Mesendoderm (in vitro differentiated cells): ENCODE measurements around the gene NAV1. TPM values are rescaled to one million over a fixed set of nuclear protein-coding genes. Genes with fewer than 3 reads are reported as not detected.

Experiments
- DNase-seq: peaks from one replicate; pipeline ENCODE4 v3.0.0; 2013
- H2AK5ac ChIP-seq: 2 replicates; pipeline ENCODE4 v1.6.1; 2013; ENCODE audit warnings: low read length, inconsistent platforms
- H2BK120ac ChIP-seq: 2 replicates; pipeline ENCODE4 v1.6.1; 2013; ENCODE audit warnings: low read depth, mild to moderate bottlenecking, low read length, moderate library complexity, mixed read lengths
- H2BK15ac ChIP-seq: replicated peaks from 2 replicates; pipeline ENCODE4 v1.6.1; 2013; ENCODE audit warnings: low read depth, mild to moderate bottlenecking, moderate library complexity
- H2BK5ac ChIP-seq: 2 replicates; pipeline ENCODE4 v1.6.1; 2013; ENCODE audit warnings: low read length, inconsistent platforms
- H3K18ac ChIP-seq: 2 replicates; pipeline ENCODE4 v1.6.1; 2013; ENCODE audit warnings: mild to moderate bottlenecking, low read length, mixed read lengths
- H3K23ac ChIP-seq: one replicate; pipeline ENCODE4 v1.6.1; 2013; ENCODE audit warnings: low read length
- H3K27ac ChIP-seq: 2 replicates; pipeline ENCODE4 v1.5.1; 2013; ENCODE audit warnings: low read depth, mild to moderate bottlenecking, inconsistent platforms, low read length, moderate library complexity
- H3K27me3 ChIP-seq: 2 replicates; pipeline ENCODE4 v1.6.1; 2013; ENCODE audit warnings: low read length, control low read depth, mild to moderate bottlenecking, inconsistent platforms; ENCODE audit not compliant: insufficient read depth, poor library complexity
- H3K36me3 ChIP-seq: 2 replicates; pipeline ENCODE4 v1.6.1; 2013; ENCODE audit warnings: low read length, inconsistent platforms; ENCODE audit not compliant: control insufficient read depth, insufficient read depth
- H3K4ac ChIP-seq: one replicate; pipeline ENCODE4 v1.6.1; 2013; ENCODE audit warnings: low read depth, mild to moderate bottlenecking, low read length, moderate library complexity
- H3K4me1 ChIP-seq: 2 replicates; pipeline ENCODE4 v1.6.1; 2013; ENCODE audit warnings: low read depth, low read length, inconsistent platforms; ENCODE audit not compliant: control insufficient read depth
- H3K4me2 ChIP-seq: 2 replicates; pipeline ENCODE4 v1.6.1; 2013; ENCODE audit warnings: low read length
- H3K4me3 ChIP-seq: 2 replicates; pipeline ENCODE4 v1.5.1; 2013; ENCODE audit warnings: mild to moderate bottlenecking, low read length
- H3K56ac ChIP-seq: one replicate; pipeline ENCODE4 v1.6.1; 2013; ENCODE audit warnings: low read length
- H3K79me1 ChIP-seq: 2 replicates; pipeline ENCODE4 v1.6.1; 2013; ENCODE audit warnings: low read length, inconsistent platforms
- H3K79me2 ChIP-seq: 2 replicates; pipeline ENCODE4 v1.6.1; 2013; ENCODE audit warnings: mild to moderate bottlenecking, low read length; ENCODE audit not compliant: control insufficient read depth, insufficient read depth
- H3K9ac ChIP-seq: 2 replicates; pipeline ENCODE4 v1.6.1; 2013; ENCODE audit warnings: low read length, inconsistent platforms
- H4K5ac ChIP-seq: one replicate; pipeline ENCODE4 v1.6.1; 2013; ENCODE audit warnings: low read length
- H4K8ac ChIP-seq: one replicate; pipeline ENCODE4 v1.6.1; 2013; ENCODE audit warnings: low read depth, mild to moderate bottlenecking, control low read depth, low read length, moderate library complexity
- WGBS: extraction: QIAGEN DNeasy Blood & Tissue Kit; methylation state at CpG from one replicate; pipeline ENCODE4 v1.1.7; 2013; ENCODE audit warnings: low lambda C conversion rate, missing lambda C conversion rate; ENCODE audit not compliant: insufficient coverage; ENCODE audit errors: extremely low coverage; 5-methylcytosine and 5-hydroxymethylcytosine counted together
- polyA plus RNA-seq, 2 experiments: library from polyadenylated mRNA; stranded (reverse); fragments of 200-250 nt; gene quantifications; one replicate each; pipeline ENCODE4 v1.2.3, GENCODE V29; 2013

NAV1 gene, protein sequence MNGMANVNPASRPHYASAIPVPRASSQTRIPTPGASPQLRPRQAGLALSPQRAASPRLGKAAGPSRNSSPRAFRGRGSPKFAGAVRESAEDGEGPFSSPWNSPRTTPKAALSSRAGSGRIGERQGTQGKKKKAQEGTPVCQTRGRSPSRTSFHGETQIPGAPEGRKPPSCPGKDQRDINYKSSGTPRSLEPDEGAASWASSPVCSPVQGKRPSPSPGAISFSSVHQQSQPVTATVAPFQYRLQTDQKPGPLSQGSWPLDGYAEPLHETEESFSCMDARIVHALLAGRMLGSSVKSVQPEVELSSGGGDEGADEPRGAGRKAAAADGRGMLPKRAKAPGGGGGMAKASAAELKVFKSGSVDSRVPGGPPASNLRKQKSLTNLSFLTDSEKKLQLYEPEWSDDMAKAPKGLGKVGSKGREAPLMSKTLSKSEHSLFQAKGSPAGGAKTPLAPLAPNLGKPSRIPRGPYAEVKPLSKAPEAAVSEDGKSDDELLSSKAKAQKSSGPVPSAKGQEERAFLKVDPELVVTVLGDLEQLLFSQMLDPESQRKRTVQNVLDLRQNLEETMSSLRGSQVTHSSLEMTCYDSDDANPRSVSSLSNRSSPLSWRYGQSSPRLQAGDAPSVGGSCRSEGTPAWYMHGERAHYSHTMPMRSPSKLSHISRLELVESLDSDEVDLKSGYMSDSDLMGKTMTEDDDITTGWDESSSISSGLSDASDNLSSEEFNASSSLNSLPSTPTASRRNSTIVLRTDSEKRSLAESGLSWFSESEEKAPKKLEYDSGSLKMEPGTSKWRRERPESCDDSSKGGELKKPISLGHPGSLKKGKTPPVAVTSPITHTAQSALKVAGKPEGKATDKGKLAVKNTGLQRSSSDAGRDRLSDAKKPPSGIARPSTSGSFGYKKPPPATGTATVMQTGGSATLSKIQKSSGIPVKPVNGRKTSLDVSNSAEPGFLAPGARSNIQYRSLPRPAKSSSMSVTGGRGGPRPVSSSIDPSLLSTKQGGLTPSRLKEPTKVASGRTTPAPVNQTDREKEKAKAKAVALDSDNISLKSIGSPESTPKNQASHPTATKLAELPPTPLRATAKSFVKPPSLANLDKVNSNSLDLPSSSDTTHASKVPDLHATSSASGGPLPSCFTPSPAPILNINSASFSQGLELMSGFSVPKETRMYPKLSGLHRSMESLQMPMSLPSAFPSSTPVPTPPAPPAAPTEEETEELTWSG (N-terminal part only)
- polyA plus RNA-seq (2013, experiment 1 of 2), result 8.1 TPM
- 8.5 TPM for polyA plus RNA-seq (2013, experiment 2 of 2)

GRCh38 chr1:201538612-201539551 is at the start of gene NAV1:
Gene NAV1, plus strand, starts transcription at chr1:201539127. Its CDS starts 83,758 bp downstream, at chr1:201622885.
- H3K4ac ChIP-seq, result peak within 1 kb of the TSS; percentile 62
- H2BK120ac ChIP-seq, result no peak within 1 kb of the TSS
- no peak within 1 kb of the TSS for H4K8ac ChIP-seq
- peak within 1 kb of the TSS; percentile 100 for H3K4me2 ChIP-seq
- H2AK5ac ChIP-seq, result no peak within 1 kb of the TSS
- no CpG with 5 or more reads among the region's 93 CpGs for WGBS
- peak within 1 kb of the TSS; percentile 24 for H3K23ac ChIP-seq
- H3K9ac ChIP-seq, result peak within 1 kb of the TSS; percentile 75
- no peak within 1 kb of the TSS for H2BK15ac ChIP-seq
- H3K36me3 ChIP-seq, result no peaks in the 10 kb centered on the region
- peak within 1 kb of the TSS; percentile 41 for H3K4me3 ChIP-seq
- peaks cover 7% of the 10 kb centered on the region for H3K4me1 ChIP-seq
- DNase-seq, result peak; percentile 85
- H3K56ac ChIP-seq, result peak within 1 kb of the TSS; percentile 86
- H3K79me1 ChIP-seq, result no peaks in the 10 kb centered on the region
- peak within 1 kb of the TSS; percentile 25 for H3K27ac ChIP-seq
- no peaks in the 10 kb centered on the region for H3K27me3 ChIP-seq
- H3K18ac ChIP-seq, result peak within 1 kb of the TSS; percentile 29
- no peaks in the 10 kb centered on the region for H3K79me2 ChIP-seq
- H2BK5ac ChIP-seq, result no peak within 1 kb of the TSS
- H4K5ac ChIP-seq, result no peak within 1 kb of the TSS

DNA sequence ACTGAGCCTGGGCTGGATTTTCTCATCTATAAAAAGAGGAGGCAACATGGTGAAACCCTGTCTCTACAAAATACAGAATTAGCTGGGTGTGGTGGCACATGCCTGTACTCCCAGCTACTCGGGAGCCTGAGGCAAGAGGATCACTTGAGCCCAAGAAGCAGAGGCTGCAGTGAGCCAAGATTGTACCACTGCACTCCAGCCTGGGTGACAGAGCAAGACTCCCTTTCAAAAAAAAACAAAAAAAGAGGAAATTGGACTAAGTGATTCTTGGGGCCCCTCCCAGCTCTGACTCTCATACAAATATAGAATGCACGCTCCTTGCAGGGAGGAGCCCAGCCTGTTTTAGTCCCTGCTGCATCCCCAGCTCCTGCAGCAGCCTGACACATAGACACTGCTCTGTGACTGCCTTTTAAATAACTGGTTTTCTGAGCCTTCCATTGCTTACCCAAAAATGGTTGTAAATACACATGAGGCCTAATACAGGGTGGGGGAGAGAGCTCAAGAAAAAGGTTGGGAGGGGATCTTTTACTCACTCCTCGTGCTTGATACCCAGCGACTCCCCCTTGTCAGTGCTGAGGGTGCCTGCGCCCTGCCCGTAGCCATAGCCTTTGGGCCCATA is 49.2 kb upstream of the NAV1 start:
- no CpG with 5 or more reads among the region's 6 CpGs for WGBS
- Histone ChIP-seq H3K79me2 (no peaks in the 10 kb centered on the region), H3K4me1 (no peaks in the 10 kb centered on the region), H2BK120ac (no peak overlapping the region), H3K36me3 (peaks cover 2% of the 10 kb centered on the region), H3K18ac (no peak overlapping the region), H3K4me3 (no peak overlapping the region), H2BK15ac (no peak overlapping the region), H3K9ac (no peak overlapping the region), H2AK5ac (no peak overlapping the region), H2BK5ac (no peak overlapping the region), H3K27me3 (no peaks in the 10 kb centered on the region), H3K79me1 (no peaks in the 10 kb centered on the region), H3K23ac (no peak overlapping the region), H4K8ac (no peak overlapping the region), H3K4me2 (no peak overlapping the region), H4K5ac (no peak overlapping the region), H3K56ac (no peak overlapping the region), H3K27ac (no peak overlapping the region), H3K4ac (no peak overlapping the region)
- DNase-seq, result no peak

GRCh38 chr1:201490708-201491131 is 48.2 kb upstream of the NAV1 start:
- H3K36me3 ChIP-seq, result peaks cover 2% of the 10 kb centered on the region
- H2BK5ac ChIP-seq, result no peak overlapping the region
- no peak overlapping the region for H4K5ac ChIP-seq
- H3K79me1 ChIP-seq, result no peaks in the 10 kb centered on the region
- no peaks in the 10 kb centered on the region for H3K4me1 ChIP-seq
- no peak overlapping the region for H3K27ac ChIP-seq
- H4K8ac ChIP-seq, result no peak overlapping the region
- H2AK5ac ChIP-seq, result no peak overlapping the region
- WGBS, result no CpG with 5 or more reads among the region's 3 CpGs
- no peaks in the 10 kb centered on the region for H3K27me3 ChIP-seq
- no peak overlapping the region for H3K23ac ChIP-seq
- H3K4me3 ChIP-seq, result no peak overlapping the region
- H3K18ac ChIP-seq, result no peak overlapping the region
- no peak overlapping the region for H3K56ac ChIP-seq
- no peak for DNase-seq
- no peaks in the 10 kb centered on the region for H3K79me2 ChIP-seq
- H2BK15ac ChIP-seq, result no peak overlapping the region
- no peak overlapping the region for H2BK120ac ChIP-seq
- no peak overlapping the region for H3K9ac ChIP-seq
- no peak overlapping the region for H3K4ac ChIP-seq
- no peak overlapping the region for H3K4me2 ChIP-seq

- no peak overlapping the region for H2AK5ac ChIP-seq
- no peak overlapping the region for H3K56ac ChIP-seq
- no peak overlapping the region for H3K27ac ChIP-seq
- no peak overlapping the region for H2BK5ac ChIP-seq
- peaks cover 2% of the 10 kb centered on the region for H3K36me3 ChIP-seq
- no peak overlapping the region for H2BK120ac ChIP-seq
- no peaks in the 10 kb centered on the region for H3K79me2 ChIP-seq
- H3K4me3 ChIP-seq, result no peak overlapping the region
- H3K4ac ChIP-seq, result no peak overlapping the region
- no peaks in the 10 kb centered on the region for H3K79me1 ChIP-seq
- no peak overlapping the region for H4K8ac ChIP-seq
- no peak overlapping the region for H2BK15ac ChIP-seq
- no peak overlapping the region for H3K23ac ChIP-seq
- no peak overlapping the region for H3K4me2 ChIP-seq
- no peaks in the 10 kb centered on the region for H3K4me1 ChIP-seq
- no peak overlapping the region for H3K9ac ChIP-seq
- no CpG with 5 or more reads among the region's 3 CpGs for WGBS
- H3K27me3 ChIP-seq, result no peaks in the 10 kb centered on the region
- no peak overlapping the region for H3K18ac ChIP-seq
- no peak for DNase-seq
- no peak overlapping the region for H4K5ac ChIP-seq
Observed at GRCh38 chr1:201491896-201492511, 46.9 kb upstream of the NAV1 start.
